Heart right ventricle (tissue), 16 donors: ENCODE results near the gene EML1. TPM values are rescaled to one million over a fixed set of nuclear protein-coding genes. Genes with fewer than 3 reads are reported as not detected.

Experiments used
- ATAC-seq, 8 donors: fragments of 200-7000 bp; cut with Tn5 transposase; one replicate each; pipeline ENCODE4 v1.9.1; 2020; ENCODE audit warnings: mild to moderate bottlenecking in 8 of 8, moderate library complexity in 8 of 8, moderate number of reproducible peaks in 1 of 8
- DNase-seq, 2 donors: peaks; one replicate each; pipeline ENCODE4 v3.0.0-alpha.2; 2020
- H3K27ac ChIP-seq, 10 donors: fragments of 200-600 bp; sonication (generic) in 2 of 10; one replicate each; pipeline versions ENCODE4 v1.5.0 to v1.8.0; 2020 to 2022; ENCODE audit warnings: mild to moderate bottlenecking in 3 of 10
- H3K27me3 ChIP-seq, 7 donors: fragments of 200-600 bp; one replicate each; pipeline ENCODE4 v1.8.0; 2021 to 2022; ENCODE audit warnings: mild to moderate bottlenecking in 2 of 7
- H3K36me3 ChIP-seq, 9 donors: fragments of 200-600 bp; sonication (generic) in 1 of 9; one replicate each; pipeline versions ENCODE4 v1.5.0 to v1.8.0; 2020 to 2022; ENCODE audit warnings: mild to moderate bottlenecking in 2 of 9
- H3K4me1 ChIP-seq, 9 donors: fragments of 200-600 bp; sonication (generic) in 1 of 9; one replicate each; pipeline versions ENCODE4 v1.5.0 to v1.8.0; 2020 to 2022; ENCODE audit warnings: mild to moderate bottlenecking in 4 of 9
- H3K4me3 ChIP-seq, 10 donors: fragments of 200-600 bp; sonication (generic) in 2 of 10; one replicate each; pipeline versions ENCODE4 v1.5.0 to v1.8.0; 2020 to 2022; ENCODE audit warnings: mild to moderate bottlenecking in 7 of 10, moderate library complexity in 2 of 10
- H3K9me3 ChIP-seq, 11 donors: fragments of 200-600 bp in 10 of 11; sonication (generic) in 2 of 11; one replicate each; pipeline versions ENCODE4 v1.5.0 to v1.8.0; 2013 to 2022; ENCODE audit warnings: mild to moderate bottlenecking in 2 of 11, control low read depth in 1 of 11, moderate library complexity in 1 of 11
- WGBS, 2 donors: extraction: QIAGEN DNeasy Blood & Tissue Kit; methylation state at CpG; one replicate each; pipeline ENCODE4 v1.1.7; 2013; ENCODE audit warnings: inconsistent platforms in 1 of 2; 5-methylcytosine and 5-hydroxymethylcytosine counted together
- intact Hi-C, 10 donors: fragments of 100-400 bp; cut with DNase I; formaldehyde crosslinking; loops; one replicate each; pipeline versions ENCODE4 v1.11.1 to v1.14.2; 2022
- polyA plus RNA-seq, 2 donors: library from polyadenylated mRNA; stranded (reverse); fragments of 200-250 nt; gene quantifications; one replicate each; pipeline ENCODE4 v1.2.3, GENCODE V29; 2013
- total RNA-seq, 10 donors: library from RNA; stranded (reverse); fragmentation: NEBNext Ultra II Directional in 3 of 10; extraction: Animal tissue kit (Norgen Biotek cat#: 25700) in 3 of 10; gene quantifications; one replicate each; pipeline versions ENCODE4 v1.2.1 to v1.2.4, GENCODE V29; 2021 to 2023
- TF ChIP-seq, protein P1 (sequence below), 9 donors: fragments of 200-600 bp; sonication (generic) in 2 of 9; IDR thresholded peaks; one replicate each; pipeline versions ENCODE4 v1.5.0 to v1.8.0; 2021 to 2022; ENCODE audit warnings: antibody characterized with exemption in 9 of 9, mild to moderate bottlenecking in 5 of 9, moderate library complexity in 1 of 9
- donor health status: Arrhythmogenic right ventricular cardiomyopathy.
- donor health status: ischemic (EF 13 %, LVEDD 7.1; RV severe dilation, severe dysfunction).
- donor health status: healthy with polysubstance abuse.
- donor health status: DM: no; HTN: yes; CAD: no.
- donor health status: DM: no; HTN: no; CAD: no.
- donor health status: ischemic (EF 25% LVEDD 6.9; RV normal size, moderate dysfunction).
- donor health status: ischemic (EF 25% LVEDD 5.7; RV mildly dilated, moderate dysfunction).
- donor health status: healthy.
- donor health status: DM: yes; HTN: yes; CAD: no.
- donor health status: Ischemic cardiomyopathy.
- donor health status: ischemic (EF 35%, LVEDD 5.7; RV mildly dilated, moderate dysfunction).
- donor health status: nonischemic (EF 11% LVEDD 7.7; RV severe dilation, severe dysfunction).
- donor health status: DM: yes; HTN: yes; CAD: no.
- donor health status: PGD.
- donor health status: ischemic (EF 29% LVEDD 5.4; RV normal size, mild dysfunction).
- donor health status: nonischemic (EF 23%, LVEDD 6.1; RV moderate dilation, normal function).

Gene EML1
- total and polyA plus RNA-seq, 12 donors: 9.1 to 49.2 (median 33.8) TPM

GRCh38 chr14:99939421-99939820, 146.2 kb downstream of the EML1 start:
- no peak for DNase-seq
- H3K27me3 ChIP-seq: no peaks in the 10 kb centered on the region
- H3K9me3 ChIP-seq: no peaks in the 10 kb centered on the region
- no peak overlapping the region for H3K4me3 ChIP-seq
- no peak overlapping the region for H3K27ac ChIP-seq
- H3K36me3 ChIP-seq: peaks cover 0 to 90% (median 25%) of the 10 kb centered on the region in 9 donors
- WGBS, 2 donors: 94% methylated on average over 17 of the region's 17 CpGs
- no peak for ATAC-seq
- intact Hi-C loops: no loop called here
- TF ChIP-seq, protein P1, sequence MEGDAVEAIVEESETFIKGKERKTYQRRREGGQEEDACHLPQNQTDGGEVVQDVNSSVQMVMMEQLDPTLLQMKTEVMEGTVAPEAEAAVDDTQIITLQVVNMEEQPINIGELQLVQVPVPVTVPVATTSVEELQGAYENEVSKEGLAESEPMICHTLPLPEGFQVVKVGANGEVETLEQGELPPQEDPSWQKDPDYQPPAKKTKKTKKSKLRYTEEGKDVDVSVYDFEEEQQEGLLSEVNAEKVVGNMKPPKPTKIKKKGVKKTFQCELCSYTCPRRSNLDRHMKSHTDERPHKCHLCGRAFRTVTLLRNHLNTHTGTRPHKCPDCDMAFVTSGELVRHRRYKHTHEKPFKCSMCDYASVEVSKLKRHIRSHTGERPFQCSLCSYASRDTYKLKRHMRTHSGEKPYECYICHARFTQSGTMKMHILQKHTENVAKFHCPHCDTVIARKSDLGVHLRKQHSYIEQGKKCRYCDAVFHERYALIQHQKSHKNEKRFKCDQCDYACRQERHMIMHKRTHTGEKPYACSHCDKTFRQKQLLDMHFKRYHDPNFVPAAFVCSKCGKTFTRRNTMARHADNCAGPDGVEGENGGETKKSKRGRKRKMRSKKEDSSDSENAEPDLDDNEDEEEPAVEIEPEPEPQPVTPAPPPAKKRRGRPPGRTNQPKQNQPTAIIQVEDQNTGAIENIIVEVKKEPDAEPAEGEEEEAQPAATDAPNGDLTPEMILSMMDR (IDR thresholded peaks at IDR 0.05): no peak
- H3K4me1 ChIP-seq: no peaks in the 10 kb centered on the region

DNA sequence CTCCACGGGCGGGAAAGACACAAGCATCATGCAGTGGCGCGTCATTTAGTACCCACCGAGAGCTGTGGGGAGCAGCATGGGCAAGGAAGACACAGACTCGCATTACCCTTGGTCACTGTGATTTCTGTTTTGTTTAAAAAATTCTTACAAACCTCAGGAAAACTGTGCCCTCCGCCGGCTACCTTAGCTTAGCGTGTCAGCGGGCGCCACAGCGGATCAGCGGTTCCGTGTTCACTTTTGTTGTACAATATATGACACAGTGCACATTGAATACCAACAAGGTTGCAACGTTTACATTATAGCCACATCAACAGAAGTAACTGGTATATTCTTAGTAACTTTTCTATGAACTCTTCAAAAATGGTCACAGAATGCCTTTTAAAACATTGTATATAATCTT, 146.9 kb downstream of the EML1 start:
- Histone ChIP-seq H3K4me3 (no peak overlapping the region), H3K36me3 (peaks cover 0 to 85% (median 25%) of the 10 kb centered on the region in 9 donors), H3K9me3 (no peaks in the 10 kb centered on the region), H3K27ac (no peak overlapping the region), H3K4me1 (no peaks in the 10 kb centered on the region), H3K27me3 (no peaks in the 10 kb centered on the region)
- TF ChIP-seq, protein P1 (IDR thresholded peaks at IDR 0.05): no peak
- 95 to 96% methylated on average over 15 of the region's 15 CpGs for WGBS, 2 donors
- DNase-seq (no peak), ATAC-seq (no peak)
- intact Hi-C loops: no loop called here

GRCh38 chr14:99941211-99941610, 148.0 kb downstream of the EML1 start:
- Histone ChIP-seq H3K9me3 (no peaks in the 10 kb centered on the region), H3K27ac (no peak overlapping the region), H3K4me1 (peaks cover 0 to 1% (median 0%) of the 10 kb centered on the region in 9 donors), H3K4me3 (no peak overlapping the region), H3K36me3 (peaks cover 0 to 77% (median 22%) of the 10 kb centered on the region in 9 donors), H3K27me3 (peaks cover 0 to 7% (median 0%) of the 10 kb centered on the region in 7 donors)
- TF ChIP-seq, protein P1 (IDR thresholded peaks at IDR 0.05): no peak
- ATAC-seq: no peak
- intact Hi-C loops: no loop called here
- WGBS, 2 donors: 73 to 80% methylated on average over 1 of the region's 1 CpG
- DNase-seq: no peak

DNA sequence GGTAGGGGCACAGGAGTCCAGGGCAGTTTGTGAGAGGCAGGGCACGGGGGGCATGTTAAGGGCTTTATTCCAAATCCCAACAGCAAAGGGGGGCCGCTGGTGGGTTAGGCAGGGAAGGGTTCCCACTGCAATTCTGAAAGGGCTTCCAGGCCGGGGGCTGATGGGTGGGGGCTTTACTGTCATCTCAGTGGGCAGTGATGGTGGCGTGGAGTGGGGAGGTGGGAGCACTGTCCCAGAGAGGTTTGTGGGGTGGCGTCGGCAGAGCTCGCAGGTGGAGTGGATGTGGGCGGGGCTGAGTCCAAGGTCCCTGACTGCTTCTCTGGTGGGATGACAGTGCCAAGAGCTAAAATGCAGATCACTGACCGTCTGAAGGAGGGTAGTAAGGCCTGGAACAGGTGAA, 150.4 kb downstream of the EML1 start:
- Histone ChIP-seq H3K4me1 (peaks cover 0 to 17% (median 9%) of the 10 kb centered on the region in 9 donors), H3K9me3 (no peaks in the 10 kb centered on the region), H3K4me3 (no peak overlapping the region), H3K27me3 (peaks cover 0 to 12% (median 0%) of the 10 kb centered on the region in 7 donors), H3K27ac (no peak overlapping the region), H3K36me3 (peaks cover 0 to 53% (median 15%) of the 10 kb centered on the region in 9 donors)
- no peak for ATAC-seq
- 92 to 93% methylated on average over 9 of the region's 9 CpGs for WGBS, 2 donors
- no peak for DNase-seq
- intact Hi-C loops: no loop called here
- TF ChIP-seq, protein P1 (IDR thresholded peaks at IDR 0.05): no peak
